RWPE2 (cell line): Measurements from ENCODE around the gene SLC18A3.

Source experiments
- ATAC-seq: fragments of 200-7000 bp; cut with Tn5 transposase; 3 replicates; pipeline ENCODE4 v1.9.1; 2021; ENCODE audit warnings: low read depth
- DNase-seq: peaks from one replicate; pipeline ENCODE4 v3.0.0-alpha.2; 2020; ENCODE audit warnings: low spot score
- H3K27ac ChIP-seq: fragments of 450-650 bp; 2 replicates; pipeline ENCODE4 v1.5.1; 2017; ENCODE audit warnings: mild to moderate bottlenecking; ENCODE audit not compliant: poor library complexity, severe bottlenecking
- H3K27me3 ChIP-seq: fragments of 250-450 bp; sonication (Bioruptor Pico); 2 replicates; pipeline ENCODE4 v1.5.1; 2021; ENCODE audit warnings: mild to moderate bottlenecking, moderate library complexity; ENCODE audit not compliant: insufficient read depth, poor library complexity, severe bottlenecking
- H3K36me3 ChIP-seq: fragments of 250-450 bp; sonication (Bioruptor Pico); 2 replicates; pipeline ENCODE4 v1.5.1; 2020; ENCODE audit warnings: low read depth, mild to moderate bottlenecking, moderate library complexity
- H3K4me1 ChIP-seq: fragments of 250-450 bp; sonication (Bioruptor Pico); 2 replicates; pipeline ENCODE4 v1.5.1; 2021; ENCODE audit warnings: mild to moderate bottlenecking, moderate library complexity; ENCODE audit not compliant: insufficient read depth, poor library complexity, severe bottlenecking
- H3K4me3 ChIP-seq: fragments of 250-450 bp; sonication (Bioruptor Pico); 2 replicates; pipeline ENCODE4 v1.5.1; 2021; ENCODE audit warnings: mild to moderate bottlenecking, moderate library complexity; ENCODE audit not compliant: severe bottlenecking
- H3K9me3 ChIP-seq: fragments of 250-450 bp; sonication (Bioruptor Pico); 2 replicates; pipeline ENCODE4 v1.5.1; 2021; ENCODE audit warnings: mild to moderate bottlenecking, moderate library complexity; ENCODE audit not compliant: severe bottlenecking
- TF ChIP-seq, protein P1 (sequence below): fragments of 450-650 bp; IDR thresholded peaks from one replicate; pipeline ENCODE4 v1.5.1; 2017; ENCODE audit warnings: mild to moderate bottlenecking, moderate library complexity; ENCODE audit not compliant: poor library complexity, severe bottlenecking

SLC18A3 gene

DNA sequence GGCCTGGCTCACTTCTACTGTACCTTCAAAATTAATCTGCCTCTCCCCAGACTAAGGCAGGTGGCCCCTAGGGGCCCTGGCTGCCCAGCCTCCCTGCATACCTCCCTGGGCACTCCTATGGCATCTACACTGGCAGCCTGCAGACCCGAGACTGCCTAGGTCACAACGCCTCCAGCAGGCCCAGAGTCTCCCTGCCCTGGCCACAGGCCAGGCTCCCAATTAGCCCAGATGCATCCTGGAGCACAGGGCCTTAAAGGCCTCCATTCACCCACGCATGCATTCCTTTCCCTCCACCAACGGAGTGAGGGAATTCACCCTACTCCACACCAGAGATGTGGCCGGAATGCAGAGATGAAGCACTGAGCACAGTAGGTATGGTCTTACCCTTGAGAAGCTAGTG lies 5.6 kb downstream of the SLC18A3 start:
- ATAC-seq (no peak; the same call in 2 of the 3 replicates), DNase-seq (peak; percentile 21)
- H3K9me3 ChIP-seq: no peaks in the 10 kb centered on the region
- TF ChIP-seq, protein P1, sequence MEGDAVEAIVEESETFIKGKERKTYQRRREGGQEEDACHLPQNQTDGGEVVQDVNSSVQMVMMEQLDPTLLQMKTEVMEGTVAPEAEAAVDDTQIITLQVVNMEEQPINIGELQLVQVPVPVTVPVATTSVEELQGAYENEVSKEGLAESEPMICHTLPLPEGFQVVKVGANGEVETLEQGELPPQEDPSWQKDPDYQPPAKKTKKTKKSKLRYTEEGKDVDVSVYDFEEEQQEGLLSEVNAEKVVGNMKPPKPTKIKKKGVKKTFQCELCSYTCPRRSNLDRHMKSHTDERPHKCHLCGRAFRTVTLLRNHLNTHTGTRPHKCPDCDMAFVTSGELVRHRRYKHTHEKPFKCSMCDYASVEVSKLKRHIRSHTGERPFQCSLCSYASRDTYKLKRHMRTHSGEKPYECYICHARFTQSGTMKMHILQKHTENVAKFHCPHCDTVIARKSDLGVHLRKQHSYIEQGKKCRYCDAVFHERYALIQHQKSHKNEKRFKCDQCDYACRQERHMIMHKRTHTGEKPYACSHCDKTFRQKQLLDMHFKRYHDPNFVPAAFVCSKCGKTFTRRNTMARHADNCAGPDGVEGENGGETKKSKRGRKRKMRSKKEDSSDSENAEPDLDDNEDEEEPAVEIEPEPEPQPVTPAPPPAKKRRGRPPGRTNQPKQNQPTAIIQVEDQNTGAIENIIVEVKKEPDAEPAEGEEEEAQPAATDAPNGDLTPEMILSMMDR: no peak
- H3K4me3 ChIP-seq: no peak overlapping the region
- H3K4me1 ChIP-seq: no peaks in the 10 kb centered on the region
- no peak overlapping the region for H3K27ac ChIP-seq
- no peaks in the 10 kb centered on the region for H3K36me3 ChIP-seq
- H3K27me3 ChIP-seq: peaks cover 51% of the 10 kb centered on the region

DNA sequence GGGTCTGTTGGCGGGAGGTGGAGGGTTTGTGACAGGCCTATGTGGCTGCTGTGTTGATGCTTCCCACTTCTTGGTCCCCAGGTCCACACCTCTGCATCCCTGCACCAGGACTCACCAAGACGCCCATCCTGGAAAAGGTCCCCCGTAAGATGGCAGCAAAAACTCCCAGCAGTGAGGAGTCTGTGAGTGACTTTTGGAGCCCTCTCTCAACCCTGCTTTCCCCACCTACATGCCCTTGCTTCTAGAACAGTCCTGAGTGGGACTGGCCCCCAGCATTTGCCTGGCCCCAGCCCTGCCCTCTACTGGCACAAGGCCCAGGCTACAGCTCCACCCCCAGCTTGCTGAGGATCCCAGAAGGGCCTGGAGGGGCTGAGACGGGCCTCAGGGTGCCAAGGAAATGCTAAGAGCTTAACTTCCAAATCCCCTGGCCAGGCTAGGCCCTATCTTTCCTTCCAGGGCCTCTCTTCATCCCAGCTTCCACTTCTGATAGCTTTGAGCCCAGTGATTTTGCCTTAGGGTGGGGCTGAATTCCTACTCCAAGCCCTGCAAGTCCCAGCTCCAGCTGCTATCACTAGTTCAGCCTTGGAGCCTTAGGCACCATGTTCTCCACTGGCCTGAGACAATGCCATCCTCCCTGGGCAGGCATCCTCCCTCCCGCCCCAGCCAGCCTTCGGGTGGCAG lies 6.5 kb downstream of the SLC18A3 start:
- ATAC-seq: no peak
- H3K27me3 ChIP-seq: peaks cover 43% of the 10 kb centered on the region
- no peak overlapping the region for H3K27ac ChIP-seq
- no peak overlapping the region for H3K4me3 ChIP-seq
- no peaks in the 10 kb centered on the region for H3K4me1 ChIP-seq
- H3K36me3 ChIP-seq: no peaks in the 10 kb centered on the region
- DNase-seq: peak; percentile 31
- TF ChIP-seq, protein P1: no peak
- H3K9me3 ChIP-seq: no peaks in the 10 kb centered on the region

DNA sequence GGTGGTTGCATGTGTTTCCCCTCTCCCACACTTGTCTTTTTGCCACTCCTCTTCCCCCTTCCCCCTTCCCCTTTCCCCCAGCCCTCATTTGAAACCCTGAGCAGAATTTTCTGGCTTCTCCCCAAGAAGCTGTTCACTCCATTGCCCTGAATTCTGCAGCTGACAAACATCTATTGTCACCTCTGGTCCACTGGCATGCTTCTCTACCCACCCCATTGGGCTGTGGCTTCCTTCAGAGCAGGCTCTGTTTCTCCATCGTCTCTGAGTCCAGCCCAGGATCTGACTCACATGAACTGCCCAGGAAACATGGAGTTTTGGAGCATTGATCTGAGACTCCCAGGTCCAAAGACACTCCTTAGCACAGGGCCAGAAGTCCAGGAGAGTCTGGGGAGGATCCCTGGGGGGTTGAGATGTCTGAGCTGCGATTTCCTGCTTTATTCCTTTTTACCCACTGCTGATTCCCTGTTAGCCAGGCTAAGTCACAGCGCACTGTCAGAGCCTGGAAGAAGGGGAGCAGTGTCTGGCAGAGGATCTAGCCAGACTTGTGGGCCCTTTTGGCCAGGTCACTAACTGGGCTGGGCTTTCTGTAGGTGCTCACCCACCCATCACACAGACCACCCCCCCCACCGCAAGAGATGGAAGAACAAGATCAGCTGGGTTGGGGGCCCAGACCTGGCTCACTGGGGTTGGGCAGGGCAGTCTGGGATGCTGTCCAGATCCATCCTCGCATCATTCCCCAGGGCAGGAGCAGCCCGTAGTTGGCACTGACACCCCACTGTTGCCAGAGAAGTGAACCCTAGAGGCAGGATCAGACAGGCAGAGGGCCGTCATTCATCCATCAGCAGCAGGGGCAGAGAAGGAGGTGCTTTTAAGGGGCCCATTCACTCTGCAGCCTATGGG lies 7.3 kb downstream of the SLC18A3 start:
- H3K36me3 ChIP-seq: no peaks in the 10 kb centered on the region
- no peak for ATAC-seq
- DNase-seq: peak; percentile 38
- peaks cover 35% of the 10 kb centered on the region for H3K27me3 ChIP-seq
- no peak overlapping the region for H3K4me3 ChIP-seq
- no peak overlapping the region for H3K27ac ChIP-seq
- H3K9me3 ChIP-seq: no peaks in the 10 kb centered on the region
- no peaks in the 10 kb centered on the region for H3K4me1 ChIP-seq
- TF ChIP-seq, protein P1: no peak

DNA sequence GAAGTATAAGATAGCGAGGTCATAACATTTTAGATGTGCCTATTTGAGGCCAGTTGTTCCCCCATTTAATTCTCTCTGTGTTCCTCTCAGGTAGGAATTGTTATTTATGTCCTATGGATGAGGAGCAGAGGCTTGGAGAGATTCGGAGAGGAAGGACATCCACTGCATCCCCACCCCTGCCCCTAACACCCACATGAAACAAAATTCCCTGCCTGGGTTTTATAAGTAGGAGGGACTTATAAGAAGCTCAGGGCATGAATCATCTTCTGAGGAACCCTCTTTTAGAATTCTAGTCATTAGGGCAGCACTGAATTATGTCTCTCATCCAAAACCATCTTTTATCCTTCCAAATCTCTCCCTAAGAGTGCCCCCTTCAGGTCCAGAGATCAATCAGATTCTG lies 8.7 kb downstream of the SLC18A3 start:
- DNase-seq (no peak), ATAC-seq (no peak)
- no peaks in the 10 kb centered on the region for H3K36me3 ChIP-seq
- H3K4me3 ChIP-seq: no peak overlapping the region
- H3K27me3 ChIP-seq: peaks cover 20% of the 10 kb centered on the region
- TF ChIP-seq, protein P1: no peak
- no peaks in the 10 kb centered on the region for H3K4me1 ChIP-seq
- H3K9me3 ChIP-seq: no peaks in the 10 kb centered on the region
- H3K27ac ChIP-seq: no peak overlapping the region
